HEK293 (cell line): Measurements from ENCODE around the gene DOCK9.

Experiments
- CTCF ChIA-PET: fragments of 350-600 bp; formaldehyde crosslinking; extraction: SDS; loops from one replicate; lab custom pipeline; 2021; ENCODE audit warnings: antibody characterized with exemption; lab: Yijun Ruan, JAX
- POLR2A ChIA-PET: fragments of 300-600 bp; formaldehyde crosslinking; extraction: SDS; loops from one replicate; lab custom pipeline; 2020; ENCODE audit warnings: antibody characterized with exemption, inconsistent platforms; lab: Yijun Ruan, JAX
- H3K27ac ChIP-seq: fragments of 200-500 bp; sonication (Bioruptor generic); 2 replicates; pipeline ENCODE4 v1.5.1; 2014; ENCODE audit warnings: low read depth, low read length, control low read depth, inconsistent platforms; ENCODE audit errors: extremely low read depth
- H3K36me3 ChIP-seq, 2 experiments: fragments of 200-500 bp in 1 of 2; sonication (Bioruptor generic) in 1 of 2; 1 replicate in 1 of 2; 2 replicates in 1 of 2; pipeline ENCODE4 v1.5.1; 2014 to 2017; ENCODE audit warnings: inconsistent platforms in 2 of 2, low read length in 2 of 2; ENCODE audit not compliant: control insufficient read depth in 2 of 2, insufficient read depth in 1 of 2
- H3K4me1 ChIP-seq: fragments of 200-500 bp; sonication (Bioruptor generic); 2 replicates; pipeline ENCODE4 v1.5.1; 2014; ENCODE audit warnings: mild to moderate bottlenecking, low read length, inconsistent platforms; ENCODE audit not compliant: control insufficient read depth, insufficient read depth
- H3K4me3 ChIP-seq: 2 replicates; pipeline ENCODE4 v1.5.1; 2011; ENCODE audit warnings: low read depth, mild to moderate bottlenecking, control low read depth, low read length, moderate library complexity
- H3K9me3 ChIP-seq: fragments of 200-500 bp; sonication (Bioruptor generic); 2 replicates; pipeline ENCODE4 v1.5.1; 2014; ENCODE audit warnings: low read depth, low read length, inconsistent platforms; ENCODE audit not compliant: control insufficient read depth, insufficient read depth
- CTCF ChIP-seq: fragments of 450-650 bp; formaldehyde crosslinking; IDR thresholded peaks from 2 replicates; pipeline ENCODE4 v1.5.1; 2016; ENCODE audit warnings: missing biosample characterization, missing genetic modification characterization
- HOXC10 ChIP-seq: sonication (generic); formaldehyde crosslinking; IDR thresholded peaks from 2 replicates; pipeline ENCODE4 v1.8.1; 2023; ENCODE audit warnings: mild to moderate bottlenecking, missing genetic modification reagents
- PBX3 ChIP-seq: sonication (generic); formaldehyde crosslinking; IDR thresholded peaks from 2 replicates; pipeline ENCODE4 v1.8.1; 2022; ENCODE audit warnings: mild to moderate bottlenecking, moderate library complexity, missing genetic modification reagents
- PRDM1 ChIP-seq: fragments of 450-650 bp; formaldehyde crosslinking; IDR thresholded peaks from 2 replicates; pipeline ENCODE4; 2016; ENCODE audit warnings: missing biosample characterization, missing genetic modification characterization
- ZBTB1 ChIP-seq: fragments of 450-650 bp; formaldehyde crosslinking; IDR thresholded peaks from 2 replicates; pipeline ENCODE4 v1.5.1; 2016; ENCODE audit warnings: missing biosample characterization, missing genetic modification characterization
- ZBTB44 ChIP-seq: fragments of 450-650 bp; IDR thresholded peaks from 2 replicates; pipeline ENCODE4 v1.5.1; 2018; ENCODE audit warnings: missing biosample characterization, mild to moderate bottlenecking, missing genetic modification characterization
- ZFP69B ChIP-seq: fragments of 450-650 bp; formaldehyde crosslinking; IDR thresholded peaks from 2 replicates; pipeline ENCODE4 v1.5.1; 2016; ENCODE audit warnings: missing biosample characterization, missing genetic modification characterization
- ZNF157 ChIP-seq: fragments of 450-650 bp; formaldehyde crosslinking; IDR thresholded peaks from 2 replicates; pipeline ENCODE4 v1.5.1; 2016; ENCODE audit warnings: missing biosample characterization, missing genetic modification characterization
- ZNF2 ChIP-seq: fragments of 450-650 bp; formaldehyde crosslinking; IDR thresholded peaks from 2 replicates; pipeline ENCODE4 v1.5.1; 2016; ENCODE audit warnings: missing biosample characterization, missing genetic modification characterization
- ZNF26 ChIP-seq: fragments of 450-650 bp; formaldehyde crosslinking; IDR thresholded peaks from 2 replicates; pipeline ENCODE4 v1.5.1; 2016; ENCODE audit warnings: missing biosample characterization, missing genetic modification characterization
- ZNF266 ChIP-seq: fragments of 450-650 bp; formaldehyde crosslinking; IDR thresholded peaks from 2 replicates; pipeline ENCODE4 v1.5.1; 2016; ENCODE audit warnings: missing biosample characterization, missing genetic modification characterization, low read depth
- ZNF274 ChIP-seq, 2 experiments: fragments of 200-500 bp in 1 of 2; fragments of 450-650 bp in 1 of 2; sonication (Bioruptor generic) in 1 of 2; formaldehyde crosslinking in 1 of 2; IDR thresholded peaks; 2 replicates each; pipeline versions ENCODE4 v1.5.1 to v1.6.1; 2014 to 2016; ENCODE audit warnings: borderline replicate concordance in 1 of 2, inconsistent platforms in 1 of 2, low read length in 1 of 2, missing biosample characterization in 1 of 2, missing genetic modification characterization in 1 of 2
- ZNF341 ChIP-seq: fragments of 450-650 bp; formaldehyde crosslinking; IDR thresholded peaks from 2 replicates; pipeline ENCODE4; 2016; ENCODE audit warnings: low read depth, missing biosample characterization, missing genetic modification characterization
- ZNF664 ChIP-seq: fragments of 450-650 bp; formaldehyde crosslinking; IDR thresholded peaks from 2 replicates; pipeline ENCODE4 v1.5.1; 2016; ENCODE audit warnings: missing biosample characterization, missing genetic modification characterization
- ZNF670 ChIP-seq: fragments of 450-650 bp; formaldehyde crosslinking; IDR thresholded peaks from 2 replicates; pipeline ENCODE4 v1.5.1; 2016; ENCODE audit warnings: missing biosample characterization, missing genetic modification characterization, low read depth
- ZNF692 ChIP-seq: fragments of 450-650 bp; formaldehyde crosslinking; IDR thresholded peaks from 2 replicates; pipeline ENCODE4 v1.5.1; 2016; ENCODE audit warnings: missing biosample characterization, missing genetic modification characterization
- ZNF776 ChIP-seq: fragments of 450-650 bp; formaldehyde crosslinking; IDR thresholded peaks from 2 replicates; pipeline ENCODE4 v1.5.0; 2017; ENCODE audit warnings: missing biosample characterization, missing genetic modification characterization, borderline replicate concordance
- ZSCAN23 ChIP-seq: fragments of 450-650 bp; formaldehyde crosslinking; IDR thresholded peaks from 2 replicates; pipeline ENCODE4 v1.5.1; 2016; ENCODE audit warnings: missing biosample characterization, missing genetic modification characterization

Gene DOCK9

GRCh38 chr13:98915981-98916380 lies 61.9 kb downstream of the DOCK9 start:
- ChIA-PET POLR2A (no interaction called here), CTCF (no interaction called here)
- Histone ChIP-seq H3K4me3 (no peak overlapping the region), H3K9me3 (no peaks in the 10 kb centered on the region), H3K36me3 (no peaks in the 10 kb centered on the region), H3K27ac (no peak overlapping the region), H3K4me1 (no peaks in the 10 kb centered on the region)
- TF ChIP-seq ZBTB44 (tag by site-specific recombination) (no peak), ZNF274 (IDR thresholded peaks at IDR 0.05; ENCODE audit: low read length) (no peak), ZNF274 (tag by site-specific recombination; IDR thresholded peaks at IDR 0.05; ENCODE audit: borderline replicate concordance) (no peak), CTCF (tag by site-specific recombination) (no peak), PBX3 (CRISPR knock-in tag) (no peak)

- CTCF ChIA-PET: no interaction called here
- TF ChIP-seq PRDM1 (tag by site-specific recombination): peak; percentile 28; the same call in 1 of the 2 replicates
- TF ChIP-seq ZNF2 (tag by site-specific recombination): no peak
- TF ChIP-seq, all 188 proteins: peak for 1
Observed at GRCh38 chr13:98915563-98915962, 62.3 kb downstream of the DOCK9 start.

GRCh38 chr13:98913741-98914140 lies 64.1 kb downstream of the DOCK9 start:
- Histone ChIP-seq H3K27ac (no peak overlapping the region), H3K4me1 (no peaks in the 10 kb centered on the region), H3K36me3 (no peaks in the 10 kb centered on the region), H3K4me3 (no peak overlapping the region), H3K9me3 (no peaks in the 10 kb centered on the region)
- ChIA-PET CTCF (interaction anchor here (0.6 to 0.7 kb wide), 2 partner anchors 119 to 1819 kb away, joined by 3 to 4 read pairs; no protein-coding TSS in a partner anchor), POLR2A (no interaction called here)
- TF ChIP-seq HOXC10 (no peak), ZBTB1 (tag by site-specific recombination) (no peak), ZSCAN23 (no peak), ZNF26 (tag by site-specific recombination) (no peak), ZNF692 (tag by site-specific recombination) (no peak), ZNF664 (tag by site-specific recombination) (no peak), ZNF776 (tag by site-specific recombination) (no peak), ZNF266 (tag by site-specific recombination) (no peak), ZNF157 (no peak), ZFP69B (no peak), ZNF670 (tag by site-specific recombination) (no peak), ZNF341 (tag by site-specific recombination) (no peak), CTCF (tag by site-specific recombination) (no peak)

More at GRCh38 chr13:98915563-98915962, 62.3 kb downstream of the DOCK9 start:
- H3K4me1 ChIP-seq: no peaks in the 10 kb centered on the region
- H3K4me3 ChIP-seq: no peak overlapping the region
- H3K27ac ChIP-seq: no peak overlapping the region
- no peaks in the 10 kb centered on the region for H3K36me3 ChIP-seq
- no peaks in the 10 kb centered on the region for H3K9me3 ChIP-seq
- POLR2A ChIA-PET: no interaction called here
